GM12878 (cell line): ENCODE data around the gene UQCRC1. TPM values are rescaled to one million over a fixed set of nuclear protein-coding genes. Genes with fewer than 3 reads are reported as not detected.

Experiments used
- ATAC-seq: fragments of 200-7000 bp; cut with Tn5 transposase; 3 replicates; pipeline ENCODE4 v1.9.1; 2020; ENCODE audit warnings: mild to moderate bottlenecking, moderate library complexity
- BruUV-seq: library from RNA; stranded (reverse); fragments of 400-500 nt; replicated peaks from 2 replicates; lab custom pipeline; 2021; lab: Mats Ljungman, UMichigan
- CTCF ChIA-PET: fragments of 300-600 bp; sonication (Branson Sonifier 250); formaldehyde crosslinking; extraction: SDS; loops from one replicate; lab custom pipeline; 2021; ENCODE audit warnings: inconsistent platforms; lab: Yijun Ruan, JAX
- POLR2A ChIA-PET: fragments of 350-600 bp; formaldehyde crosslinking; extraction: SDS; loops from one replicate; lab custom pipeline; 2021; ENCODE audit warnings: inconsistent platforms; lab: Charles Lee
- RAD21 ChIA-PET: fragments of 300-600 bp; sonication (Branson Sonifier 250); formaldehyde crosslinking; loops from one replicate; lab custom pipeline; 2023; ENCODE audit warnings: antibody characterized with exemption; ENCODE audit not compliant: unreplicated experiment; lab: Charles Lee
- SMC1A ChIA-PET: fragments of 300-600 bp; sonication (Branson Sonifier 250); formaldehyde crosslinking; loops from one replicate; lab custom pipeline; 2023; ENCODE audit not compliant: unreplicated experiment, uncharacterized antibody; lab: Charles Lee
- DNase-seq: peaks from one replicate; pipeline ENCODE4 v3.0.0-alpha.2; 2011; ENCODE audit warnings: low read depth, low spot score
- FAIRE-seq: peaks from 3 replicates; lab custom pipeline; 2011; peaks lifted over from hg19 to GRCh38; lab: Jason Lieb, UNC
- H2AFZ ChIP-seq: 2 replicates; pipeline ENCODE4 v1.6.0; 2011; ENCODE audit warnings: low read depth, low read length, control low read depth; ENCODE audit not compliant: control insufficient read depth
- H3K27ac ChIP-seq: 2 replicates; pipeline ENCODE4 v1.5.1; 2011; ENCODE audit warnings: control low read depth; ENCODE audit not compliant: control insufficient read depth, insufficient read depth
- H3K27me3 ChIP-seq, 2 experiments: replicated peaks in 1 of 2; 2 replicates each; pipeline versions ENCODE4 v1.6.0 to v1.6.1; 2011; ENCODE audit warnings: low read length in 1 of 2; ENCODE audit not compliant: control insufficient read depth in 2 of 2, insufficient read depth in 2 of 2
- H3K36me3 ChIP-seq, 2 experiments: 2 replicates each; pipeline ENCODE4 v1.5.1; 2011; ENCODE audit warnings: low read length in 1 of 2; ENCODE audit not compliant: control insufficient read depth in 2 of 2, insufficient read depth in 2 of 2
- H3K4me1 ChIP-seq: 2 replicates; pipeline ENCODE4 v1.6.1; 2011; ENCODE audit warnings: mild to moderate bottlenecking, low read length, moderate library complexity, mixed read lengths; ENCODE audit not compliant: control insufficient read depth, insufficient read depth
- H3K4me2 ChIP-seq: 2 replicates; pipeline ENCODE4 v1.6.0; 2011; ENCODE audit warnings: control low read depth; ENCODE audit not compliant: control insufficient read depth, insufficient read depth
- H3K4me3 ChIP-seq: fragments of 200-600 bp; sonication (generic); 2 replicates; pipeline ENCODE4 v1.5.1; 2016
- H3K79me2 ChIP-seq: 2 replicates; pipeline ENCODE4 v1.6.0; 2011; ENCODE audit warnings: low read length; ENCODE audit not compliant: control insufficient read depth, insufficient read depth
- H3K9ac ChIP-seq: 2 replicates; pipeline ENCODE4 v1.8.0; 2011; ENCODE audit warnings: low read length, control low read depth, mixed read lengths; ENCODE audit not compliant: control insufficient read depth, insufficient read depth
- H3K9me3 ChIP-seq: replicated peaks from 3 replicates; pipeline ENCODE4 v1.5.1; 2011; ENCODE audit warnings: mild to moderate bottlenecking, low read length; ENCODE audit not compliant: control insufficient read depth, insufficient read depth
- H4K20me1 ChIP-seq: 2 replicates; pipeline ENCODE4 v1.6.0; 2011; ENCODE audit not compliant: control insufficient read depth, insufficient read depth
- CBFB ChIP-seq: IDR thresholded peaks from 2 replicates; pipeline ENCODE4 v1.6.1; 2016; ENCODE audit warnings: antibody characterized with exemption, low read depth
- DPF2 ChIP-seq: fragments of 450-650 bp; IDR thresholded peaks from 2 replicates; pipeline ENCODE4 v1.6.1; 2017; ENCODE audit warnings: mild to moderate bottlenecking
- ESRRA ChIP-seq: IDR thresholded peaks from 2 replicates; pipeline ENCODE4 v1.6.1; 2012; ENCODE audit warnings: mild to moderate bottlenecking, low read length, improper control_type of control experiment
- GABPA ChIP-seq: IDR thresholded peaks from 2 replicates; pipeline ENCODE4 v1.6.1; 2014; ENCODE audit warnings: antibody characterized with exemption, low read depth, mild to moderate bottlenecking, inconsistent platforms
- HDAC2 ChIP-seq: fragments of 200-600 bp; sonication (generic); IDR thresholded peaks from 2 replicates; pipeline ENCODE4 v1.6.1; 2017
- POLR2AphosphoS2 ChIP-seq: IDR thresholded peaks from 2 replicates; pipeline ENCODE4 v1.6.1; 2011; ENCODE audit warnings: low read depth, mild to moderate bottlenecking, low read length, improper control_type of control experiment, moderate library complexity
- SIX5 ChIP-seq: IDR thresholded peaks from 2 replicates; pipeline ENCODE4 v1.6.1; 2011; ENCODE audit warnings: mild to moderate bottlenecking, low read depth, low read length, moderate library complexity; ENCODE audit not compliant: severe bottlenecking
- SMC3 ChIP-seq: IDR thresholded peaks from 2 replicates; pipeline ENCODE4 v1.6.1; 2011; ENCODE audit warnings: low read length, improper control_type of control experiment, borderline replicate concordance
- SREBF2 ChIP-seq: IDR thresholded peaks from 2 replicates; pipeline ENCODE4 v1.6.1; 2012; ENCODE audit warnings: mild to moderate bottlenecking, low read length
- SRF ChIP-seq, 2 experiments: IDR thresholded peaks; 2 replicates each; pipeline ENCODE4 v1.6.1; 2011; ENCODE audit warnings: low read depth in 2 of 2, low read length in 2 of 2, mild to moderate bottlenecking in 1 of 2, moderate library complexity in 1 of 2
- SUPT20H ChIP-seq: IDR thresholded peaks from 2 replicates; pipeline ENCODE4 v1.6.1; 2011; ENCODE audit warnings: low read depth, mild to moderate bottlenecking, low read length, moderate library complexity, borderline replicate concordance; ENCODE audit not compliant: control insufficient read depth
- TCF7 ChIP-seq: IDR thresholded peaks from 2 replicates; pipeline ENCODE4 v1.6.1; 2014; ENCODE audit warnings: antibody characterized with exemption, borderline replicate concordance
- WRNIP1 ChIP-seq: IDR thresholded peaks from 2 replicates; pipeline ENCODE4 v1.6.1; 2011; ENCODE audit warnings: low read depth, low read length, improper control_type of control experiment, borderline replicate concordance
- ZNF207 ChIP-seq: fragments of 450-650 bp; IDR thresholded peaks from 2 replicates; pipeline ENCODE4 v1.6.1; 2014; ENCODE audit warnings: antibody characterized with exemption, mild to moderate bottlenecking, borderline replicate concordance
- ZNF622 ChIP-seq: fragments of 450-650 bp; IDR thresholded peaks from 2 replicates; pipeline ENCODE4 v1.6.1; 2017; ENCODE audit warnings: mild to moderate bottlenecking, inconsistent platforms
- WGBS: methylation state at CpG from one replicate; pipeline ENCODE4 v1.1.6; 2016; ENCODE audit warnings: low lambda C conversion rate; ENCODE audit not compliant: insufficient replicate concordance, insufficient coverage; ENCODE audit errors: missing lambda C conversion rate; 5-methylcytosine and 5-hydroxymethylcytosine counted together
- in situ Hi-C: fragments of 300-500 bp; cut with MboI; formaldehyde crosslinking; loops from 9 replicates; pipeline ENCODE4 v1.14.3; 2018; ENCODE audit warnings: mixed read lengths
- intact Hi-C: fragments of 100-400 bp; cut with micrococcal nuclease; formaldehyde crosslinking; loops from one replicate; pipeline ENCODE4 v1.14.2; 2022; ENCODE audit not compliant: unreplicated experiment
- polyA plus RNA-seq, 11 experiments: library from polyadenylated mRNA; depleted of rRNA in 4 of 11; unstranded in 6 of 11; stranded (reverse) in 5 of 11; fragments of >200 nt; fragmentation: Nextera tagmentation in 4 of 11; fragmentation: Illumina TruSeq in 1 of 11; extraction: Ambion mirVana in 4 of 11; extraction: Trizol in 1 of 11; gene quantifications; 1 replicate in 1 of 11; 2 replicates in 10 of 11; pipeline versions ENCODE4 v1.2.1 to v1.2.3, GENCODE V29; 2011 to 2016; ENCODE audit warnings: inconsistent platforms in 2 of 11, missing spikeins in 2 of 11, low read depth in 1 of 11
- total RNA-seq, 4 experiments: library from RNA; depleted of rRNA in 3 of 4; stranded (reverse); fragments of >200 nt in 3 of 4; fragmentation: Illumina TruSeq in 1 of 4; extraction: Trizol in 1 of 4; gene quantifications; 2 replicates each; pipeline versions ENCODE4 v1.2.1 to v1.2.3, GENCODE V29; 2013 to 2021
- TF ChIP-seq, protein P1 (sequence below): fragments of 450-650 bp; IDR thresholded peaks from 2 replicates; pipeline ENCODE4 v1.6.1; 2016; ENCODE audit warnings: mild to moderate bottlenecking
- TF ChIP-seq, protein P2 (sequence below): fragments of 450-650 bp; conservative IDR thresholded peaks from 2 replicates; pipeline ENCODE4 v1.6.1; 2017; ENCODE audit warnings: mild to moderate bottlenecking, moderate library complexity

UQCRC1 gene
- total and polyA plus RNA-seq, 10 of the 15 experiments (the other 5 are each of a cell fraction or from before 2014, with no cell fraction given), result 116 to 426 (median 228) TPM

DNA sequence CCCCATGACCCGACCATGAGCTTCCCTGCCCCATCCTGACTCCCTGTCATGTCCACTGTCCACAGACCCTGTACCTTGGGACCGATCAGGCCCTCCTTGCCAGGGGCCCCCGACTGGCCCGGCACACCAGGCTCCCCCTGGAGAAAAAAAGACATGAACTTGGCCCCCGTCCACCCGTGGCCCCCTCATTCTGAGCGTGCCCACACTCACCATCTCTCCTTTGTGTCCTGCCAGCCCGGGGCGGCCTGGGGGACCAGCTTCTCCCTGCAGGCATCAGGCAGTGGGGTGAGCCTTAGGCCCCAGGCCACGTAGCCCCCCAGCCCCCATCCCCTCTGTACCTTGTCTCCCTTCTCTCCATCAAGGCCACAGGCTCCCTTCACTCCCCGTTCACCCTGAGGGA, 41.9 kb downstream of the UQCRC1 start:
- H2AFZ ChIP-seq, result no peak overlapping the region
- no peak for TF ChIP-seq GABPA
- TF ChIP-seq SUPT20H, result no peak
- TF ChIP-seq WRNIP1, result no peak
- no peak for TF ChIP-seq SREBF2
- no peak for TF ChIP-seq SMC3
- H4K20me1 ChIP-seq, result no peaks in the 10 kb centered on the region
- H3K4me2 ChIP-seq, result no peak overlapping the region
- no peak overlapping the region for H3K27ac ChIP-seq
- H3K79me2 ChIP-seq, result no peaks in the 10 kb centered on the region
- no peak overlapping the region for H3K9ac ChIP-seq
- RAD21 ChIA-PET, result no interaction called here
- DNase-seq (no peak), FAIRE-seq (no peak), ATAC-seq (no peak)
- intact Hi-C loops, result no loop called here
- no peaks in the 10 kb centered on the region for H3K4me1 ChIP-seq
- 32% methylated on average over 11 of the region's 11 CpGs for WGBS
- SMC1A ChIA-PET, result no interaction called here
- no TSS peak for BruUV-seq
- in situ Hi-C loops, result no loop called here
- CTCF ChIA-PET, result interaction anchor here (1.6 kb wide), 1 partner anchor 10 kb away, joined by 4 read pairs; no protein-coding TSS in a partner anchor
- POLR2A ChIA-PET, result no interaction called here
- H3K9me3 ChIP-seq, result no peaks in the 10 kb centered on the region
- H3K4me3 ChIP-seq, result no peak overlapping the region
- no peaks in the 10 kb centered on the region for H3K36me3 ChIP-seq
- H3K27me3 ChIP-seq, result no peaks in the 10 kb centered on the region

DNA sequence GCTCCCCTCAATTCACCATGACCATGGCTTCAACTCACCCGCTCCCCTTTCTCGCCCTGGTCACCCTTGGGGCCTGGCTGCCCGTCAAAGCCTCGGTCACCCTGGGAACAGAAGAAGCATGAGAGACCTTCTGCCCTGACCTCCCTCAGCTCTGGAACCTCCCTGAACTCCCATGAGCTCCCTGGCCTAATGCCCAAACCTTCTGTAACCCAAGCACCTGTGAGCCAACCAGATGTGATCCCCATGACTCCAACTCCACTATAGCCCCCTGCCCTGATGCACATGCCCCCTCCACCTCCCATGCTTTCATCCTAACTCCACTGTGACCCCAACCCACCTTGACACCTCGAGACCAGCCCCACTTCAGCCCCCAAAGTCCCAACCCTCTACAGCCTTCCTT, 42.4 kb downstream of the UQCRC1 start:
- ChIA-PET POLR2A (no interaction called here), CTCF (interaction anchor here (1.6 kb wide), 1 partner anchor 10 kb away, joined by 4 read pairs; no protein-coding TSS in a partner anchor), RAD21 (no interaction called here), SMC1A (no interaction called here)
- Histone ChIP-seq H3K79me2 (no peaks in the 10 kb centered on the region), H3K4me3 (no peak overlapping the region), H3K4me1 (no peaks in the 10 kb centered on the region), H2AFZ (no peak overlapping the region), H3K27ac (no peak overlapping the region), H3K4me2 (no peak overlapping the region), H3K36me3 (no peaks in the 10 kb centered on the region), H3K9ac (no peak overlapping the region), H4K20me1 (no peaks in the 10 kb centered on the region), H3K9me3 (no peaks in the 10 kb centered on the region), H3K27me3 (no peaks in the 10 kb centered on the region)
- in situ Hi-C loops, result no loop called here
- no TSS peak for BruUV-seq
- no peak for DNase-seq
- ATAC-seq, result no peak
- no peak for FAIRE-seq
- WGBS, result 39% methylated on average over 5 of the region's 5 CpGs
- intact Hi-C loops, result no loop called here
- TF ChIP-seq SRF (IDR thresholded peaks at IDR 0.05; ENCODE audit: low read depth in 2 of 2, low read length in 2 of 2) (no peak), TCF7 (no peak), SIX5 (no peak), DPF2 (no peak), ESRRA (no peak), POLR2AphosphoS2 (no peak), ZNF622 (no peak), CBFB (no peak), ZNF207 (no peak), HDAC2 (no peak)
- TF ChIP-seq, protein P1, sequence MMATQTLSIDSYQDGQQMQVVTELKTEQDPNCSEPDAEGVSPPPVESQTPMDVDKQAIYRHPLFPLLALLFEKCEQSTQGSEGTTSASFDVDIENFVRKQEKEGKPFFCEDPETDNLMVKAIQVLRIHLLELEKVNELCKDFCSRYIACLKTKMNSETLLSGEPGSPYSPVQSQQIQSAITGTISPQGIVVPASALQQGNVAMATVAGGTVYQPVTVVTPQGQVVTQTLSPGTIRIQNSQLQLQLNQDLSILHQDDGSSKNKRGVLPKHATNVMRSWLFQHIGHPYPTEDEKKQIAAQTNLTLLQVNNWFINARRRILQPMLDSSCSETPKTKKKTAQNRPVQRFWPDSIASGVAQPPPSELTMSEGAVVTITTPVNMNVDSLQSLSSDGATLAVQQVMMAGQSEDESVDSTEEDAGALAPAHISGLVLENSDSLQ, result no peak
- TF ChIP-seq, protein P2, sequence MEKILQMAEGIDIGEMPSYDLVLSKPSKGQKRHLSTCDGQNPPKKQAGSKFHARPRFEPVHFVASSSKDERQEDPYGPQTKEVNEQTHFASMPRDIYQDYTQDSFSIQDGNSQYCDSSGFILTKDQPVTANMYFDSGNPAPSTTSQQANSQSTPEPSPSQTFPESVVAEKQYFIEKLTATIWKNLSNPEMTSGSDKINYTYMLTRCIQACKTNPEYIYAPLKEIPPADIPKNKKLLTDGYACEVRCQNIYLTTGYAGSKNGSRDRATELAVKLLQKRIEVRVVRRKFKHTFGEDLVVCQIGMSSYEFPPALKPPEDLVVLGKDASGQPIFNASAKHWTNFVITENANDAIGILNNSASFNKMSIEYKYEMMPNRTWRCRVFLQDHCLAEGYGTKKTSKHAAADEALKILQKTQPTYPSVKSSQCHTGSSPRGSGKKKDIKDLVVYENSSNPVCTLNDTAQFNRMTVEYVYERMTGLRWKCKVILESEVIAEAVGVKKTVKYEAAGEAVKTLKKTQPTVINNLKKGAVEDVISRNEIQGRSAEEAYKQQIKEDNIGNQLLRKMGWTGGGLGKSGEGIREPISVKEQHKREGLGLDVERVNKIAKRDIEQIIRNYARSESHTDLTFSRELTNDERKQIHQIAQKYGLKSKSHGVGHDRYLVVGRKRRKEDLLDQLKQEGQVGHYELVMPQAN, result no peak
